ENCODE results near the gene SUB1. TPM values are rescaled to one million over a fixed set of nuclear protein-coding genes. Genes with fewer than 3 reads are reported as not detected.
A peak's percentile ranks its signal among the peaks of the same experiment; 100 is the strongest.

The SUB1 gene
- polyA plus RNA-seq, 1 experiment = 367 TPM

- no peak for TF ChIP-seq CTCF (IDR thresholded peaks at IDR 0.05; ENCODE audit: low read depth, low read length)
- no peak for DNase-seq (ENCODE audit: low read depth, low spot score)
- POLR2A ChIA-PET = no interaction called here
- Histone ChIP-seq H3K4me3 (ENCODE audit: low read depth, low read length) (peak overlapping the region; percentile 92), H3K9me3 (ENCODE audit: control insufficient read depth, insufficient read depth, low read length) (no peaks in the 10 kb centered on the region; the same call in 1 of the 2 replicates), H3K27ac (ENCODE audit: low read depth, low read length) (no peak overlapping the region), H3K27me3 (ENCODE audit: control insufficient read depth, insufficient read depth, low read length) (no peaks in the 10 kb centered on the region)
- CTCF ChIA-PET = interaction anchor here (0.6 to 1.3 kb wide), 2 partner anchors 98 to 169 kb away, joined by 3 to 17 read pairs; no protein-coding TSS in a partner anchor
These were observed 1.8 kb downstream of the SUB1 start for GRCh38 chr5:32587067-32587551.

GRCh38 chr5:32589416-32589815, 4.1 kb downstream of the SUB1 start:
- ChIA-PET POLR2A (interaction anchor here (1.2 to 1.9 kb wide), 2 partner anchors 84 to 99 kb away, joined by 5 to 14 read pairs; no protein-coding TSS in a partner anchor), CTCF (interaction anchor here (0.5 to 3.6 kb wide), 74 partner anchors 8 to 834 kb away, joined by 3 to 407 read pairs (median 5); no protein-coding TSS in a partner anchor)
- Histone ChIP-seq H3K27me3 (ENCODE audit: control insufficient read depth, insufficient read depth, low read length) (no peaks in the 10 kb centered on the region), H3K9me3 (ENCODE audit: control insufficient read depth, insufficient read depth, low read length) (no peaks in the 10 kb centered on the region; the same call in 1 of the 2 replicates), H3K4me3 (ENCODE audit: low read depth, low read length) (no peak overlapping the region), H3K27ac (ENCODE audit: low read depth, low read length) (no peak overlapping the region)
- DNase-seq (ENCODE audit: low read depth, low spot score) = no peak
- TF ChIP-seq CTCF (IDR thresholded peaks at IDR 0.05; ENCODE audit: low read depth, low read length) = no peak

GRCh38 chr5:32589942-32590869, 4.8 kb downstream of the SUB1 start:
- ChIA-PET CTCF (interaction anchor here (0.5 to 3.6 kb wide), 97 partner anchors 9 to 833 kb away, joined by 3 to 407 read pairs (median 4); no protein-coding TSS in a partner anchor), POLR2A (interaction anchor here (0.6 to 1.9 kb wide), 4 partner anchors 85 to 844 kb away, joined by 5 to 14 read pairs (median 6); no protein-coding TSS in a partner anchor)
- TF ChIP-seq CTCF (IDR thresholded peaks at IDR 0.05; ENCODE audit: low read depth, low read length) = peak; percentile 74
- H3K27me3 ChIP-seq (ENCODE audit: control insufficient read depth, insufficient read depth, low read length) = no peaks in the 10 kb centered on the region
- DNase-seq (ENCODE audit: low read depth, low spot score) = no peak
- no peak overlapping the region for H3K4me3 ChIP-seq (ENCODE audit: low read depth, low read length)
- no peak overlapping the region for H3K27ac ChIP-seq (ENCODE audit: low read depth, low read length)
- H3K9me3 ChIP-seq (ENCODE audit: control insufficient read depth, insufficient read depth, low read length) = no peaks in the 10 kb centered on the region; the same call in 1 of the 2 replicates

GRCh38 chr5:32595118-32595517, 9.8 kb downstream of the SUB1 start:
- H3K27ac ChIP-seq (ENCODE audit: low read depth, low read length) = no peak overlapping the region
- no peaks in the 10 kb centered on the region for H3K9me3 ChIP-seq (ENCODE audit: control insufficient read depth, insufficient read depth, low read length)
- H3K27me3 ChIP-seq (ENCODE audit: control insufficient read depth, insufficient read depth, low read length) = no peaks in the 10 kb centered on the region
- ChIA-PET POLR2A (no interaction called here), CTCF (interaction anchor here (0.7 to 0.9 kb wide), 2 partner anchors 97 to 105 kb away, joined by 3 read pairs; no protein-coding TSS in a partner anchor)
- H3K4me3 ChIP-seq (ENCODE audit: low read depth, low read length) = no peak overlapping the region
- TF ChIP-seq CTCF (IDR thresholded peaks at IDR 0.05; ENCODE audit: low read depth, low read length) = no peak
- no peak for DNase-seq (ENCODE audit: low read depth, low spot score)

Data from AG04450 (cell line).